Stimulated activated CD8-positive, alpha-beta memory T cell treated with anti-CD3 and anti-CD28 coated beads, Interleukin-12 subunit alpha, Interleukin-12 subunit beta, amount 100 ng/mL, for 24 hours (primary cell): Measurements from ENCODE around the gene FASLG.
"Not testable (repeated sequence)": the region's sequence is repeated elsewhere in the genome, so short reads cannot be mapped to it uniquely, and the experiment has no call there.

Experiments used
- DNase-seq: peaks from one replicate; pipeline ENCODE4 v3.0.0-alpha.2; 2020; ENCODE audit errors: extremely low read depth

The FASLG gene

GRCh38 chr1:172680733-172681275 lies 21.9 kb downstream of the FASLG start:
- DNase-seq, result no peak

- no peak for DNase-seq
Measured at GRCh38 chr1:172682812-172683211, 23.9 kb downstream of the FASLG start.

GRCh38 chr1:172686143-172686542 lies 27.2 kb downstream of the FASLG start:
- no peak for DNase-seq

- DNase-seq, result not testable (repeated sequence)
Measured at GRCh38 chr1:172688428-172689085, 29.7 kb downstream of the FASLG start.

GRCh38 chr1:172690925-172691324 lies 32.0 kb downstream of the FASLG start:
- not testable (repeated sequence) for DNase-seq

- DNase-seq, result no peak
Measured at GRCh38 chr1:172697534-172698002, 38.7 kb downstream of the FASLG start.

- no peak for DNase-seq
Measured at GRCh38 chr1:172698224-172698623, 39.3 kb downstream of the FASLG start.

GRCh38 chr1:172699111-172699510 lies 40.2 kb downstream of the FASLG start:
- DNase-seq, result peak; percentile 55

GRCh38 chr1:172699695-172700227 lies 40.9 kb downstream of the FASLG start:
- DNase-seq, result no peak

GRCh38 chr1:172700556-172700955 lies 41.7 kb downstream of the FASLG start:
- no peak for DNase-seq

GRCh38 chr1:172704001-172704400 lies 45.1 kb downstream of the FASLG start:
- no peak for DNase-seq

GRCh38 chr1:172704420-172705210 lies 45.7 kb downstream of the FASLG start:
- DNase-seq, result no peak

GRCh38 chr1:172708452-172708851 lies 49.5 kb downstream of the FASLG start:
- no peak for DNase-seq

GRCh38 chr1:172711558-172711957 lies 52.7 kb downstream of the FASLG start:
- DNase-seq, result no peak

- DNase-seq, result no peak
Measured at GRCh38 chr1:172713466-172713865, 54.6 kb downstream of the FASLG start.
